Stomach (tissue), 9 donors: Measurements from ENCODE around the gene SPG7. TPM values are rescaled to one million over a fixed set of nuclear protein-coding genes. Genes with fewer than 3 reads are reported as not detected.

Source experiments
- DNase-seq, 2 donors: peaks; one replicate each; pipeline versions ENCODE4 v3.0.0 to v3.0.0-alpha.2; 2013 to 2019
- H3K27ac ChIP-seq, 5 donors: fragments of 200-600 bp in 4 of 5; sonication (generic) in 4 of 5; one replicate each; pipeline ENCODE4 v1.5.1; 2013 to 2019; ENCODE audit warnings: mild to moderate bottlenecking in 1 of 5, moderate library complexity in 1 of 5
- H3K27me3 ChIP-seq, 3 donors: fragments of 200-600 bp; sonication (generic); one replicate each; pipeline ENCODE4 v1.5.1; 2017 to 2019; ENCODE audit warnings: mixed run types in 1 of 3
- H3K36me3 ChIP-seq, 4 donors: fragments of 200-600 bp; sonication (generic); 1 replicate in 3 of 4; 2 replicates in 1 of 4; pipeline ENCODE4 v1.5.1; 2016 to 2019
- H3K4me1 ChIP-seq, 4 donors: fragments of 200-600 bp; sonication (generic); one replicate each; pipeline ENCODE4 v1.5.1; 2016 to 2019
- H3K4me3 ChIP-seq, 4 donors: fragments of 200-600 bp; sonication (generic) in 3 of 4; one replicate each; pipeline ENCODE4 v1.5.1; 2016 to 2019; ENCODE audit warnings: mild to moderate bottlenecking in 1 of 4
- H3K9me3 ChIP-seq, 4 donors: fragments of 200-600 bp; sonication (generic); one replicate each; pipeline ENCODE4 v1.5.1; 2016 to 2019
- EP300 ChIP-seq: sonication (generic); formaldehyde crosslinking; IDR thresholded peaks from one replicate; pipeline ENCODE4 v1.6.1; 2017; ENCODE audit warnings: antibody characterized with exemption
- POLR2A ChIP-seq, 4 donors: fragments of 450-650 bp; IDR thresholded peaks; one replicate each; pipeline ENCODE4 v1.6.1; 2016; ENCODE audit warnings: antibody characterized with exemption in 4 of 4, control low read depth in 2 of 4, mild to moderate bottlenecking in 1 of 4, moderate library complexity in 1 of 4
- POLR2AphosphoS5 ChIP-seq, 3 donors: sonication (generic); formaldehyde crosslinking; IDR thresholded peaks; one replicate each; pipeline ENCODE4 v1.6.1; 2016; ENCODE audit warnings: antibody characterized with exemption in 3 of 3
- WGBS, 5 donors: extraction: QIAGEN DNeasy Blood & Tissue Kit in 3 of 5; methylation state at CpG; one replicate each; pipeline versions ENCODE4 v1.1.5 to v1.1.7; 2013 to 2018; 5-methylcytosine and 5-hydroxymethylcytosine counted together
- intact Hi-C: fragments of 100-400 bp; cut with DNase I; formaldehyde crosslinking; loops from one replicate; pipeline ENCODE4 v1.15.1; 2023; ENCODE audit warnings: low total_unique reads
- polyA plus RNA-seq, 3 donors: library from polyadenylated mRNA; stranded (reverse); fragments of 200-250 nt; gene quantifications; one replicate each; pipeline ENCODE4 v1.2.3, GENCODE V29; 2013
- total RNA-seq, 5 donors: library from RNA; depleted of rRNA; stranded (reverse); fragments of >200 nt; gene quantifications; one replicate each; pipeline versions ENCODE4 v1.1.0 to v1.2.3, GENCODE V29; 2014 to 2016
- TF ChIP-seq, protein P1 (sequence below), 7 experiments: fragments of 450-650 bp in 4 of 7; fragments of 200-600 bp in 3 of 7; sonication (generic) in 3 of 7; IDR thresholded peaks; one replicate each; pipeline ENCODE4 v1.5.1; 2016 to 2019; ENCODE audit warnings: antibody characterized with exemption in 7 of 7, control low read depth in 2 of 7, mild to moderate bottlenecking in 1 of 7
- donor health status: healthy with polysubstance abuse.
- donor health status: Bipolar disorder and iron deficiency.
- donor health status: healthy.

Gene SPG7
- total and polyA plus RNA-seq, 8 donors = 30.0 to 363 (median 157) TPM

- Histone ChIP-seq H3K4me1 (peaks cover 0 to 15% (median 10%) of the 10 kb centered on the region in 4 donors), H3K27ac (no peak overlapping the region), H3K36me3 (no peaks in the 10 kb centered on the region), H3K9me3 (no peaks in the 10 kb centered on the region), H3K4me3 (no peak overlapping the region), H3K27me3 (peaks cover 0 to 42% (median 5%) of the 10 kb centered on the region in 3 donors)
- DNase-seq = peak in 1 of 2 donors; percentile 68
- no peak for TF ChIP-seq EP300
- no peak for TF ChIP-seq POLR2A (IDR thresholded peaks at IDR 0.05)
- TF ChIP-seq POLR2AphosphoS5 (IDR thresholded peaks at IDR 0.05) = no peak
- TF ChIP-seq, protein P1, sequence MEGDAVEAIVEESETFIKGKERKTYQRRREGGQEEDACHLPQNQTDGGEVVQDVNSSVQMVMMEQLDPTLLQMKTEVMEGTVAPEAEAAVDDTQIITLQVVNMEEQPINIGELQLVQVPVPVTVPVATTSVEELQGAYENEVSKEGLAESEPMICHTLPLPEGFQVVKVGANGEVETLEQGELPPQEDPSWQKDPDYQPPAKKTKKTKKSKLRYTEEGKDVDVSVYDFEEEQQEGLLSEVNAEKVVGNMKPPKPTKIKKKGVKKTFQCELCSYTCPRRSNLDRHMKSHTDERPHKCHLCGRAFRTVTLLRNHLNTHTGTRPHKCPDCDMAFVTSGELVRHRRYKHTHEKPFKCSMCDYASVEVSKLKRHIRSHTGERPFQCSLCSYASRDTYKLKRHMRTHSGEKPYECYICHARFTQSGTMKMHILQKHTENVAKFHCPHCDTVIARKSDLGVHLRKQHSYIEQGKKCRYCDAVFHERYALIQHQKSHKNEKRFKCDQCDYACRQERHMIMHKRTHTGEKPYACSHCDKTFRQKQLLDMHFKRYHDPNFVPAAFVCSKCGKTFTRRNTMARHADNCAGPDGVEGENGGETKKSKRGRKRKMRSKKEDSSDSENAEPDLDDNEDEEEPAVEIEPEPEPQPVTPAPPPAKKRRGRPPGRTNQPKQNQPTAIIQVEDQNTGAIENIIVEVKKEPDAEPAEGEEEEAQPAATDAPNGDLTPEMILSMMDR (IDR thresholded peaks at IDR 0.05) = no peak
- intact Hi-C loops = no loop called here
- WGBS, 5 donors = 5 to 13% (median 10%) methylated on average over 14 to 22 of the region's 22 CpGs
Measured at GRCh38 chr16:89602273-89602951, 94.2 kb downstream of the SPG7 start.

- intact Hi-C loops = no loop called here
- no peak for DNase-seq
- WGBS, 5 donors = 60 to 69% (median 62%) methylated on average over 3 to 5 of the region's 5 CpGs
- peaks cover 0 to 15% (median 10%) of the 10 kb centered on the region in 4 donors for H3K4me1 ChIP-seq
- H3K36me3 ChIP-seq = no peaks in the 10 kb centered on the region
- TF ChIP-seq EP300 (no peak), POLR2A (IDR thresholded peaks at IDR 0.05) (no peak), POLR2AphosphoS5 (IDR thresholded peaks at IDR 0.05) (no peak)
- TF ChIP-seq, protein P1 (IDR thresholded peaks at IDR 0.05) = no peak
- H3K27ac ChIP-seq = no peak overlapping the region
- no peaks in the 10 kb centered on the region for H3K9me3 ChIP-seq
- H3K4me3 ChIP-seq = no peak overlapping the region
- peaks cover 0 to 42% (median 5%) of the 10 kb centered on the region in 3 donors for H3K27me3 ChIP-seq
Measured at GRCh38 chr16:89602952-89603590, 94.9 kb downstream of the SPG7 start.

GRCh38 chr16:89604764-89605163, 96.6 kb downstream of the SPG7 start:
- no peak overlapping the region for H3K27ac ChIP-seq
- TF ChIP-seq EP300 = no peak
- TF ChIP-seq, protein P1 (IDR thresholded peaks at IDR 0.05) = no peak
- TF ChIP-seq POLR2AphosphoS5 (IDR thresholded peaks at IDR 0.05) = no peak
- no peak for TF ChIP-seq POLR2A (IDR thresholded peaks at IDR 0.05)
- DNase-seq = no peak
- H3K4me1 ChIP-seq = peaks cover 0 to 15% (median 10%) of the 10 kb centered on the region in 4 donors
- H3K27me3 ChIP-seq = peaks cover 0 to 45% (median 5%) of the 10 kb centered on the region in 3 donors
- intact Hi-C loops = no loop called here
- H3K4me3 ChIP-seq = no peak overlapping the region
- H3K9me3 ChIP-seq = no peaks in the 10 kb centered on the region
- 82 to 91% (median 86%) methylated on average over 15 to 16 of the region's 16 CpGs for WGBS, 5 donors
- H3K36me3 ChIP-seq = no peaks in the 10 kb centered on the region

- WGBS, 5 donors = 83 to 91% (median 88%) methylated on average over 16 to 34 of the region's 34 CpGs
- TF ChIP-seq POLR2AphosphoS5 (IDR thresholded peaks at IDR 0.05) (no peak), POLR2A (IDR thresholded peaks at IDR 0.05) (no peak), EP300 (no peak)
- TF ChIP-seq, protein P1 (IDR thresholded peaks at IDR 0.05) = no peak
Measured at GRCh38 chr16:89605186-89605970, 97.2 kb downstream of the SPG7 start.

More at GRCh38 chr16:89605186-89605970, 97.2 kb downstream of the SPG7 start:
- H3K27ac ChIP-seq = no peak overlapping the region
- peaks cover 0 to 45% (median 5%) of the 10 kb centered on the region in 3 donors for H3K27me3 ChIP-seq
- H3K36me3 ChIP-seq = no peaks in the 10 kb centered on the region
- intact Hi-C loops = no loop called here
- no peaks in the 10 kb centered on the region for H3K9me3 ChIP-seq
- DNase-seq = no peak
- H3K4me3 ChIP-seq = no peak overlapping the region
- peaks cover 0 to 15% (median 10%) of the 10 kb centered on the region in 4 donors for H3K4me1 ChIP-seq
